ENCODE measurements around the gene GPN2. TPM values are rescaled to one million over a fixed set of nuclear protein-coding genes. Genes with fewer than 3 reads are reported as not detected.
"Not testable (repeated sequence)": the region's sequence is repeated elsewhere in the genome, so short reads cannot be mapped to it uniquely, and the experiment has no call there.

GPN2 gene
- total RNA-seq, 1 experiment from 2014 or later, result 23.4 TPM

DNA sequence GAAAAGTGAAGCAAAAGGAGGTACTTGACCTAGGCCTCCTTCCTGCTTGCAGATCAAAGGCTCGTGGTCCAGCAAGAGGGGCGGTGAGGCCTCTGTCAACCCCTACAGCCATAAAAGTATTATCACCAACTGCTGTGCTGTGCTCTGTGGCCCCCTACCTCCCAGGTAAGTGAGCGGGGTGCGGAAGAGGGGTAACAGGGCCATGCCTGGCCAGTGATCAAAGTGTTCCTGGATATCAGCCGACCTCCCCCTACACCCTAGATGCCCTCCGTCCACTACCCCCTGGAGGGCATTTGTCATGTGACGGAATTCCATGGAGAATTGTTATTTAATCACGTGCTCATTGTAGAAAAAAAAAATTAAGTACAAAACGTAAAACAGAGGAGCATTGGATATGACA, 37.4 kb downstream of the GPN2 start:
- CTCF ChIA-PET, result no interaction called here
- H3K4me3 Mint-ChIP-seq (ENCODE audit: low read depth, unreplicated experiment), result no peak overlapping the region
- intact Hi-C loops (cut with micrococcal nuclease; ENCODE audit: unreplicated experiment), result loop anchor here (1.0 kb wide), 1 partner anchor 26 kb away; no protein-coding TSS in a partner anchor
- peaks cover 21% of the 10 kb centered on the region for H3K4me1 Mint-ChIP-seq (ENCODE audit: low read depth, unreplicated experiment)
- no peak overlapping the region for H3K27ac Mint-ChIP-seq (ENCODE audit: unreplicated experiment)
- H3K36me3 Mint-ChIP-seq (ENCODE audit: insufficient read depth, unreplicated experiment), result peaks cover 1% of the 10 kb centered on the region
- no peaks in the 10 kb centered on the region for H3K9me3 Mint-ChIP-seq (ENCODE audit: low read depth, unreplicated experiment)
- no peaks in the 10 kb centered on the region for H3K27me3 Mint-ChIP-seq (ENCODE audit: unreplicated experiment)
- TF ChIP-seq, protein P1, sequence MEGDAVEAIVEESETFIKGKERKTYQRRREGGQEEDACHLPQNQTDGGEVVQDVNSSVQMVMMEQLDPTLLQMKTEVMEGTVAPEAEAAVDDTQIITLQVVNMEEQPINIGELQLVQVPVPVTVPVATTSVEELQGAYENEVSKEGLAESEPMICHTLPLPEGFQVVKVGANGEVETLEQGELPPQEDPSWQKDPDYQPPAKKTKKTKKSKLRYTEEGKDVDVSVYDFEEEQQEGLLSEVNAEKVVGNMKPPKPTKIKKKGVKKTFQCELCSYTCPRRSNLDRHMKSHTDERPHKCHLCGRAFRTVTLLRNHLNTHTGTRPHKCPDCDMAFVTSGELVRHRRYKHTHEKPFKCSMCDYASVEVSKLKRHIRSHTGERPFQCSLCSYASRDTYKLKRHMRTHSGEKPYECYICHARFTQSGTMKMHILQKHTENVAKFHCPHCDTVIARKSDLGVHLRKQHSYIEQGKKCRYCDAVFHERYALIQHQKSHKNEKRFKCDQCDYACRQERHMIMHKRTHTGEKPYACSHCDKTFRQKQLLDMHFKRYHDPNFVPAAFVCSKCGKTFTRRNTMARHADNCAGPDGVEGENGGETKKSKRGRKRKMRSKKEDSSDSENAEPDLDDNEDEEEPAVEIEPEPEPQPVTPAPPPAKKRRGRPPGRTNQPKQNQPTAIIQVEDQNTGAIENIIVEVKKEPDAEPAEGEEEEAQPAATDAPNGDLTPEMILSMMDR (IDR thresholded peaks at IDR 0.05; ENCODE audit: unreplicated experiment), result no peak
- no TSS peak for BruUV-seq (replicated peaks)
- no peak for DNase-seq

DNA sequence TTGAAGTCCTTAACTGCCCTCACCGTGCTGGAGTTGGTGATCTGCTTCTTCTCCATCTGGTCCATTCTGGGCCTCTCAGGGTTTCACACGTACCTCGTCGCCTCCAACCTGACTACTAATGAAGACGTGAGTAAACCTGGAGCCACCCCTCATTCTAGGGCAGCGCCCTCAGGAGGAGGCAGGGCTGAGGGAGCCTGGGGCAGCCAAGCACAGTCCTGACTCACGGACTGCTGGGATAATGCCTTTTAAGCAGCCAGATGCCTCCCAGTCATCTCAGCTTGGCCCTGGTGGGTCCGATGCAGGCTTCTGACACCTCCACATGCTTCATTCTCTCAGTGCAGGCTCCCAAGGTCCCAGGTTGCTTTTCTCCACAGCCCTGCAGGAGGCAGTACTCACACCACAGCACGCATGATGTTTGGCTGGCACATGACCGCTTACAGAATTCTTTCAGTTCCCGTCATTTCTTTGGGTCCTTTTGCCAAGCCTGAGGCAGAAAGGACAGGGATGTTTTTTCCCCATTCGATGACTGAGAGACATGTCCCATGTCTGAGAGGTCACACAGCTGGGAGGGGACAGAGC, 38.9 kb downstream of the GPN2 start:
- no peaks in the 10 kb centered on the region for H3K27me3 Mint-ChIP-seq (ENCODE audit: unreplicated experiment)
- H3K36me3 Mint-ChIP-seq (ENCODE audit: insufficient read depth, unreplicated experiment), result peaks cover 8% of the 10 kb centered on the region
- no TSS peak for BruUV-seq (replicated peaks)

DNA sequence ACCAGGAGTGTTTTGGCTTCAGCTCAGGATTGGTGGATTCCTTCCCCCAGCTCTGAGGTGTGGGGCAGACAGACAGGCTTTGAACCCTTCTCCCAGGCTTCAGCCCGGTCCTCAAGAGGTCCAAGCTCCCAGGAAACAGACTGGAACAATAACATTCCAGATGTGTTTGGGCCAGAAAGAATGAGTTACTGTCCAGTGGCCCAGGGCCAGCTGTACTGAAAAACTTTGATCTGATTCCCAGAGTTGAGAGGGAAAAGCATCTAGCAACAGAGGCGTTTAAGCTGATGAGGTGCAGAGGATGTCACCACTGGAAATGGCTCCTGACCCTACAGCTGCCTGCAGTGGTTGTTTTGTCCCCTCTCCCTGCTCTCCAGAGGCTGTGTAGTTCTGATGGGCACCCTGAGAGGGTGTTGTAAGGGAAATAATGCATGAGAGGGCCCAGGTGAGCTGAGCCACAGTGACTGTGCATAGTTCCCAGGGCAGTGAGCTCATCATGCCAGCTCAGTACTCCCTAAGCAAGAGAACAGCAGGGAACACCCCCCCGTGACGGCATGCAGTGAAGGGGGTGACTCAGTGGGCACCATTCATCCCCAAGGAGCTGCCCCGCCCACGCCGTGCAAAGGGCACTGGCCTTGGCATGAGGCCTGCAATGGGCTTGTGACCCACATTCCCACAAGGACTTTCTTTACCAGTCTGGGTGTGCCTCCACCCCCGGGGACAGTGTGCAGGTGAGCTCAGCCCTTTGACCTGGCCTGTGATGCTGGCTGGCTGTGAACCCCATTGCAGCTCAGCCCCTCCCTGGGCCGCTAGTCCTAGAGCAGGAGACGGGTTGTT, 40.9 kb downstream of the GPN2 start:
- peak overlapping the region; percentile 12 for H3K27ac Mint-ChIP-seq (ENCODE audit: unreplicated experiment)
- H3K4me1 Mint-ChIP-seq (ENCODE audit: low read depth, unreplicated experiment), result peaks cover 27% of the 10 kb centered on the region
- BruUV-seq (replicated peaks), result TSS peak; percentile 76
- CTCF ChIA-PET, result interaction anchor here (0.6 to 1.6 kb wide), 7 partner anchors 13 to 41 kb away, joined by 3 to 10 read pairs (median 4); partner anchors contain the start of genes GPN2 and SFN
- TF ChIP-seq, protein P1 (IDR thresholded peaks at IDR 0.05; ENCODE audit: unreplicated experiment), result no peak
- intact Hi-C loops (cut with micrococcal nuclease; ENCODE audit: unreplicated experiment), result no loop called here
- peaks cover 8% of the 10 kb centered on the region for H3K36me3 Mint-ChIP-seq (ENCODE audit: insufficient read depth, unreplicated experiment)
- DNase-seq, result peak; percentile 91
- H3K4me3 Mint-ChIP-seq (ENCODE audit: low read depth, unreplicated experiment), result peak overlapping the region; percentile 19
- H3K9me3 Mint-ChIP-seq (ENCODE audit: low read depth, unreplicated experiment), result no peaks in the 10 kb centered on the region
- H3K27me3 Mint-ChIP-seq (ENCODE audit: unreplicated experiment), result no peaks in the 10 kb centered on the region

More for the DNA sequence above, 38.9 kb downstream of the GPN2 start:
- Mint-ChIP-seq H3K4me1 (ENCODE audit: low read depth, unreplicated experiment) (peaks cover 27% of the 10 kb centered on the region), H3K27ac (ENCODE audit: unreplicated experiment) (no peak overlapping the region), H3K4me3 (ENCODE audit: low read depth, unreplicated experiment) (no peak overlapping the region), H3K9me3 (ENCODE audit: low read depth, unreplicated experiment) (no peaks in the 10 kb centered on the region)
- TF ChIP-seq, protein P1 (IDR thresholded peaks at IDR 0.05; ENCODE audit: unreplicated experiment), result no peak
- CTCF ChIA-PET, result interaction anchor here (0.5 kb wide), 1 partner anchor 1286 kb away, joined by 3 read pairs; no protein-coding TSS in a partner anchor
- no peak for DNase-seq
- intact Hi-C loops (cut with micrococcal nuclease; ENCODE audit: unreplicated experiment), result no loop called here

DNA sequence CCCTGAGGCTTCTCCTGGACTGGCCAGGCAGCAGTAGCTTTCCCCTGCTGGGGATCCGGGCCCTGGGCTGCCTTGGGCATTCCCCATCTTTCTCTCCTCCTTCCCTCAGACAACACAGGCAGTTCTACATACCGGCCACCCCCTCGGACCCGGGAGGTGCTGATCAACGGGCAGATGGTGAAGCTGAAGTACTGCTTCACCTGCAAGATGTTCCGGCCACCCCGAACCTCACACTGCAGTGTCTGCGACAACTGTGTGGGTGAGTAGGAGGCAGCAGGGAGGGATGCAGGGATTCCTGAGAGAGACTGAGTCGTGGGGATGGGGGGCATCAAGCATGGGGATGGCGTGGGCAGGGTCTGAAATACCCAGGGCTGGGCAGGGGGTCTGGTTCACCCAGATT, 41.6 kb downstream of the GPN2 start:
- intact Hi-C loops (cut with micrococcal nuclease; ENCODE audit: unreplicated experiment), result no loop called here
- no peak overlapping the region for H3K4me3 Mint-ChIP-seq (ENCODE audit: low read depth, unreplicated experiment)
- DNase-seq, result no peak
- CTCF ChIA-PET, result interaction anchor here (0.6 to 1.6 kb wide), 5 partner anchors 14 to 247 kb away, joined by 3 to 10 read pairs (median 5); partner anchors contain the start of gene SFN
- peaks cover 8% of the 10 kb centered on the region for H3K36me3 Mint-ChIP-seq (ENCODE audit: insufficient read depth, unreplicated experiment)
- no peaks in the 10 kb centered on the region for H3K9me3 Mint-ChIP-seq (ENCODE audit: low read depth, unreplicated experiment)
- H3K4me1 Mint-ChIP-seq (ENCODE audit: low read depth, unreplicated experiment), result peaks cover 27% of the 10 kb centered on the region
- peak overlapping the region; percentile 12 for H3K27ac Mint-ChIP-seq (ENCODE audit: unreplicated experiment)
- TF ChIP-seq, protein P1 (IDR thresholded peaks at IDR 0.05; ENCODE audit: unreplicated experiment), result no peak
- no peaks in the 10 kb centered on the region for H3K27me3 Mint-ChIP-seq (ENCODE audit: unreplicated experiment)
- BruUV-seq (replicated peaks), result no TSS peak

DNA sequence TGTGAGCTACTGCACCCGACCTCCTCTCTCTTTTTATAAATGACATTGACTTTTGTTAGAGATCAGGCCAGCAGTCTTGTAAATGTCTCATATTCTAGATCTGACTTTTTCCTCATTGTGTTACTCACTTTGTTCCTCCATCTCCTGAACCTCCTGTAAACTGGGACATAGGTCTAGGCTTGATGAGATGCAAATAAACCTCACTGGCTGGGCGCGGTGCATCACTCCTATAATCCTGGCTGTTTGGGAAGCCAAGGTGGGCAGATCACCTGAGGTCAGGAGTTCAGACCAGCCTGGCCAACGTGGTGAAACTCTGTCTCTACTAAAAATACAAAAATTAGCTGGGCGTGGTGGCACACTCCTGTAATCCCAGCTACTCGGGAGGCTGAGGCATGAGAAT, 42.3 kb downstream of the GPN2 start:
- H3K4me3 Mint-ChIP-seq (ENCODE audit: low read depth, unreplicated experiment); H3K27me3 Mint-ChIP-seq (ENCODE audit: unreplicated experiment); H3K9me3 Mint-ChIP-seq (ENCODE audit: low read depth, unreplicated experiment); BruUV-seq (replicated peaks); H3K36me3 Mint-ChIP-seq (ENCODE audit: insufficient read depth, unreplicated experiment); DNase-seq; intact Hi-C loops (cut with micrococcal nuclease; ENCODE audit: unreplicated experiment): not testable (repeated sequence)
- CTCF ChIA-PET, result interaction anchor here (0.6 kb wide), 1 partner anchor 246 kb away, joined by 5 read pairs; no protein-coding TSS in a partner anchor
- peak overlapping the region; percentile 25 for H3K27ac Mint-ChIP-seq (ENCODE audit: unreplicated experiment)
- H3K4me1 Mint-ChIP-seq (ENCODE audit: low read depth, unreplicated experiment), result peaks cover 27% of the 10 kb centered on the region

All from Calu3 (cell line).